Measurements from ENCODE around the gene COX4I2. TPM values are rescaled to one million over a fixed set of nuclear protein-coding genes. Genes with fewer than 3 reads are reported as not detected.

COX4I2 gene
- total and polyA plus RNA-seq, 2 of the 8 experiments (the other 6 are each of a cell fraction or from before 2014, with no cell fraction given), result 0.26 TPM; not detected in 1

DNA sequence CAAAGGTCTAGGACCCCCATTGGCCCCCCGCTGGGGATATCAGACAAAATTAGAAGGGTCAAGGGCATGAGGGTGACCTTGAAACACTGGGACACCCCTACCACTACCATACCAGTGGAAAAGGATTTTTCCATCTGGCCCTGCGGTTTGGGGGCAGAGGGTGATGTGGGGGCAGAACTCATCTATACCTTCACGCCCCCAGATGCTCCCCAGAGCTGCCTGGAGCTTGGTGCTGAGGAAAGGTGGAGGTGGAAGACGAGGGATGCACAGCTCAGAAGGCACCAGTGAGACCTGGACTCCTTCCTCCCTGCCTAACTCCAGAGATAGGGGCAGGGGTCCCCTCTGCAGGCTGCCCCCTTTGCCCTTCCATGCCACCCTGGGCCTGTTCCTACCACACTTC is 1.1 kb downstream of the COX4I2 start:
- H4K5ac ChIP-seq (ENCODE audit: insufficient read length, low read depth, low read length), result no peak overlapping the region
- CTCF ChIA-PET (ENCODE audit: partially characterized antibody), result interaction anchor here (0.9 to 3.7 kb wide), 4 partner anchors 23 to 83 kb away, joined by 3 to 14 read pairs (median 8); partner anchors contain the start of gene BCL2L1
- H3K18ac ChIP-seq (ENCODE audit: extremely low read depth, low read length), result no peak overlapping the region
- POLR2A ChIA-PET (ENCODE audit: partially characterized antibody), result interaction anchor here (0.6 to 1.1 kb wide), 3 partner anchors 15 to 56 kb away, joined by 3 read pairs; no protein-coding TSS in a partner anchor
- H3K4me2 ChIP-seq (ENCODE audit: insufficient read depth in 1 of 2, low read depth in 2 of 2, low read length in 2 of 2), result no peak overlapping the region
- no peak overlapping the region for H2BK120ac ChIP-seq (replicated peaks; ENCODE audit: low read depth, low read length)
- H3K4ac ChIP-seq (replicated peaks; ENCODE audit: insufficient read length, low read depth, low read length), result peak overlapping the region; percentile 54
- H3K27me3 ChIP-seq (replicated peaks in 1 of 4; ENCODE audit: control insufficient read depth in 3 of 4, extremely low read depth in 1 of 4, insufficient read depth in 3 of 4, low read length in 3 of 4), result no peaks in the 10 kb centered on the region
- no peak overlapping the region for H3K9ac ChIP-seq (replicated peaks in 1 of 4; ENCODE audit: extremely low read depth in 1 of 4, low read depth in 3 of 4, low read length in 3 of 4)
- H2BK5ac ChIP-seq (ENCODE audit: low read depth, low read length), result no peak overlapping the region
- no peak overlapping the region for H3K14ac ChIP-seq (ENCODE audit: insufficient read length)
- H2BK15ac ChIP-seq (ENCODE audit: low read length), result peak overlapping the region; percentile 81; the same call in 1 of the 2 replicates
- H3K9me3 ChIP-seq (ENCODE audit: insufficient read depth in 2 of 2, low read depth in 1 of 2, low read length in 1 of 2), result no peaks in the 10 kb centered on the region
- H3K23ac ChIP-seq (ENCODE audit: insufficient read length), result no peak overlapping the region
- H2BK12ac ChIP-seq (ENCODE audit: low read depth, low read length), result no peak overlapping the region
- H3K23me2 ChIP-seq (ENCODE audit: low read depth, low read length), result no peaks in the 10 kb centered on the region
- no peak overlapping the region for H4K8ac ChIP-seq (ENCODE audit: extremely low read depth, insufficient read depth, low read length)
- no peak for FAIRE-seq
- DNase-seq (ENCODE audit: low read depth in 1 of 2, low spot score in 2 of 2), result no peak
- peaks cover 0 to 2% (median 0%) of the 10 kb centered on the region in 4 experiments; a peak in 2 of 7 replicates for H3K4me1 ChIP-seq (replicated peaks in 1 of 4; ENCODE audit: control insufficient read depth in 3 of 4, insufficient read depth in 4 of 4, low read length in 3 of 4)
- H3K27ac ChIP-seq (ENCODE audit: low read depth, low read length), result no peak overlapping the region
- no peak overlapping the region for H2AFZ ChIP-seq (ENCODE audit: low read length)
- no peak overlapping the region for H3K56ac ChIP-seq (replicated peaks; ENCODE audit: insufficient read length, low read depth, low read length)
- no peak overlapping the region for H2AK5ac ChIP-seq (ENCODE audit: low read depth, low read length)
- H4K20me1 ChIP-seq (replicated peaks in 1 of 2; ENCODE audit: control insufficient read depth in 1 of 2, insufficient read depth in 2 of 2, low read length in 2 of 2), result peaks cover 0 to 2% of the 10 kb centered on the region in 2 experiments
- H4K91ac ChIP-seq (replicated peaks; ENCODE audit: insufficient read length, low read length), result no peak overlapping the region
- H3K79me2 ChIP-seq (ENCODE audit: control insufficient read depth in 1 of 2, insufficient read depth in 2 of 2, low read length in 2 of 2), result no peaks in the 10 kb centered on the region
- no peaks in the 10 kb centered on the region for H3K36me3 ChIP-seq (ENCODE audit: control insufficient read depth in 2 of 4, insufficient read depth in 4 of 4, low read length in 3 of 4)
- 86% methylated on average over 4 of the region's 4 CpGs; no CpG with 5 or more reads in 1 of the 2 experiments for WGBS, 2 experiments (ENCODE audit: extremely low coverage in 1 of 2, insufficient coverage in 1 of 2, insufficient read length in 1 of 2, insufficient replicate concordance in 2 of 2, low coverage in 1 of 2, low lambda C conversion rate in 2 of 2, missing lambda C conversion rate in 1 of 2)
- H2BK20ac ChIP-seq (ENCODE audit: low read length), result no peak overlapping the region
- no peaks in the 10 kb centered on the region for H3K79me1 ChIP-seq (ENCODE audit: low read depth, low read length)
- no peak overlapping the region for H3K4me3 ChIP-seq (ENCODE audit: extremely low read depth in 1 of 4, insufficient read depth in 2 of 4, low read depth in 3 of 4, low read length in 4 of 4)
- TF ChIP-seq CHD1 (IDR thresholded peaks at IDR 0.05; ENCODE audit: low read depth, low read length) (no peak), TBP (IDR thresholded peaks at IDR 0.05; ENCODE audit: low read depth, low read length) (no peak), SRF (IDR thresholded peaks at IDR 0.05; ENCODE audit: low read depth, low read length) (no peak), SAP30 (IDR thresholded peaks at IDR 0.05; ENCODE audit: insufficient read depth, insufficient replicate concordance, low read length) (no peak), TEAD4 (IDR thresholded peaks at IDR 0.05; ENCODE audit: low read depth, low read length) (no peak), CHD2 (IDR thresholded peaks at IDR 0.05; ENCODE audit: low read length) (no peak), NRF1 (IDR thresholded peaks at IDR 0.05; ENCODE audit: low read depth, low read length) (no peak), SIX5 (IDR thresholded peaks at IDR 0.05; ENCODE audit: low read depth, low read length) (no peak), HDAC2 (IDR thresholded peaks at IDR 0.05; ENCODE audit: borderline replicate concordance in 1 of 2, low read depth in 2 of 2, low read length in 2 of 2) (no peak)

All from H1 (cell line).